Measurements from ENCODE around the gene RALY.

The RALY gene

DNA sequence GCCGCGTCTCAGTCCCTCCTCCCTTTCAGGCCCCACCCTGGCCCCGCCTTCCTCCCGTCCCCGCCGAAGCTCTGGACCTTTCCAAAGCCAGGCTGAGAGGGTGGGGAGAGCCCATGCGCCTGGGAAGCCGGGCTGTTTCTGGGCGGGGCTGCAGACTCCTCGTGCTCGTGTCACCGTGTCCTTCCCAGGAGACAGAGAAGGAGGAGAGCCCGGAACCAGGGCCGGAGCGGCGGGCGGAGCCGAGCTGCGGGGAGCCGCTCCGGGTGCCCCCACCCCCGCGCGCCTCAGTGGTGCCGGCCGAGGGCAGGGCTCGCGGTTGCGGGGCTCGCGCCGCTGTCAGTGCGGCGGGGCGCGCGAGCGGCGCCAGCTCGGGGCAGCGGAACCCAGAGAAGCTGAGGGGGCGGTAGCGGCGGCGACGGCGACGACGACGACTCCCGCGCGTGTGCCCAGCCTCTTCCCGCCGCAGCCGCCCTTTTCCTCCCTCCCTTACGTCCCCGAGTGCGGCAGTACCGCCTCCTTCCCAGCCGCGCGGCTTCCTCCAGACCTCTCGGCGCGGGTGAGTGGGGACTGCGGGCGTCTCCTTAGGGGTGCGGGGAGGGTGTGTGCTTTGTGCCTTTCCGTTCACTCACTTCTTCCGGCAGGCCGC is at the start of gene RALY:
TSS of gene RALY (plus strand) at position 336 of the 646 bp plus-strand sequence. CDS start 78,164 bp downstream, outside the sequence.
- peak; percentile 89 for DNase-seq (ENCODE audit: insufficient read length, low spot score)
- no peak for FAIRE-seq
- TF ChIP-seq POLR2A (IDR thresholded peaks at IDR 0.05; ENCODE audit: low read depth, low read length), result peak; percentile 96

DNA sequence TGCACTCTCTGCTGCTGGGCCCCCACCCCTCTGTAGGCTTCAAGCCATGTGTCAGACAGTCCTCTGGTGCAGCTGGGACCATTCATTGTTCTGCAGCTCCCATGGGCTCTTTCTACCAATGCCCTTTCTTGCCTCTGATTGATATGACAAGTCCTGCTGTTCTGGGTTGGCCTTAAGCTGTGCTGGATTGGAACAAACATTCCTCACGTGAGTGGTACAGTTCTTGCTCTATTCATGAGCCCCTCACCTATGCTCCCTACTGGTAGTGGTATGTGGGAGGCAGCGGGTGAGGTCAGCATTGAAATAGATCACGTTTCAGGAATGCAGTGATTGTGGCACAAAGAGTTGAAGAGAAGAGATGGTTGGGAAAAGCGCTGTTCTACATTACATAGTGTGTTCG is 48.8 kb upstream of the RALY start:
- no peak for FAIRE-seq
- DNase-seq (ENCODE audit: insufficient read length, low spot score), result no peak
- no peak for TF ChIP-seq POLR2A (IDR thresholded peaks at IDR 0.05; ENCODE audit: low read depth, low read length)

DNA sequence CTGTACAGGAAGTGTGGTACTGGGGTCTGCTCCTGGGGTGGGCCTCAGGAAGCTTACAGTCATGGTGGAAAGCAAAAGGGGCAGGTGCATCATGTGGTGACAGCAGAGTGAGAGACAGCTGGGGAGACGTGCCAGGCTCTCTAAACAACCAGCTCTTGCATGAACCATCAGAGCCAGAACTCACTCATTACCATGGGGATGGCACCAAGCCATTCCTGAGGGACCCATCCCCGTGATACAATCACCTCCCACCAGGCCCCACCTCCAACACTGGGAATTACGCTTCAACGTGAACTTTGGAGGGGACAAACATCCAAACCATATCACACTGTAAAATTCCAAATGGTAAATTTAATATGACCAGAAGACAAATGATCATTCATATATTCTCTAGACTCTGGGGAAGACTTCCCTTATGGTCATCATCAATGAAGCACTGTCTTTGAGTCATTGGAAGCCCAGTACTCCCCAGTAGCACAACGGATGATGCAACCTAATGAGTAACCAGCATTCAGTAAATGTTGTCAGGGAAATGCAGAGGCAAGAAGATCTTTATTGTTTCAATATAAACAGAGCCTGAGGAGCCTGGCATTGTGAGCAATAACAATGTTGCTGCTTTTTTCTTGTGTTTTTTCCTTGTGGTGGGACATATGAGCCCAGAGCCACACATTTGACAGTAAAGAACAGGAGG is 48.2 kb upstream of the RALY start:
- no peak for TF ChIP-seq POLR2A (IDR thresholded peaks at IDR 0.05; ENCODE audit: low read depth, low read length)
- DNase-seq (ENCODE audit: insufficient read length, low spot score), result peak; percentile 38
- FAIRE-seq, result no peak

DNA sequence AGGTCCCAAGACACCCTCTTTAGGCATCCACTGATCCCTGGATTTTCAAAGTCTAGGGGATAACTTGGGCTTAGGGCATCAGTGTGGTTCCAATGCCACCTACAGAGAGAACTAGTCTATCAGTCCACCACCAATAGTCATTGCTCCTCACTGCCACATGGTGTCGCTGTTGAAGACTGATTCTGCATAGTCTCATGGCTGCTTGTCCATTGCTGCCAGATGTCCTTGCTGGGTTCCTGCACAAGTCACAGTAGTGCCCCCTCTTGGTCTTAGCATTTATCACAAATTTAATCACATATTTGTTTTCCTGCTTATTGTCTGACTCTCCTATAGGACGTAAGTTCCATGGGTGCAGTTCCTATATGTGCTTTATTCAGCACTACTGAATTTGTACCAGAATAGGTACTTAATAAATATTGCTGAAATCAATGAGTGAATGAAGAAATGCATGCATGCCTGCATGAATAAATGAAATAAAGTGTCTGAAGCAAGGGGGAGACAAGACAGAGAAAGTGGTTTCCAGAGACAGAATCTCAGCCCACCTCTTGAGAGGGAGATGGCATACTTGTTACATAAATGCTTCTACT is 45.9 kb upstream of the RALY start:
- FAIRE-seq, result no peak

DNA sequence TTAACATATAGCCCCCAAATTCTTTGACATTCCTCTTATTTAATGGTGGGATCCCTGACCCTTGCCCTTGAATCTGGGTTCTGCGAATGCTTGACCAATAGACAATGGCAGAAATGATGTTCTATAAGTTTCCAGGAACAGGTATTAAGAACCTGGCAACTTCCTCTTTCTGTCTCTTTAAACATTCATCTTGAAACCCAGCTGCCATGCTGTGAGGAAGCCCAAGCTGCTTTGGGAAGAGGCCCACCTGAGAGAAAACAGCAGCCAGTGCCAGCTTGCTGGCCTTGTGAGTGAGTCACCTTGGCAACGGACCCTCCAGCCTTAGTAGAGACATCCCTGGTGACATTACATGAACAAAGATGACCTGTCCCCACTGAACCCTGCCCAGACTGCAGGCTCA is 45.2 kb upstream of the RALY start:
- TF ChIP-seq POLR2A (IDR thresholded peaks at IDR 0.05; ENCODE audit: low read depth, low read length), result no peak
- FAIRE-seq, result no peak
- no peak for DNase-seq (ENCODE audit: insufficient read length, low spot score)

More for the DNA sequence above, 45.9 kb upstream of the RALY start:
- TF ChIP-seq POLR2A (IDR thresholded peaks at IDR 0.05; ENCODE audit: low read depth, low read length), result no peak
- DNase-seq (ENCODE audit: insufficient read length, low spot score), result peak; percentile 61

DNA sequence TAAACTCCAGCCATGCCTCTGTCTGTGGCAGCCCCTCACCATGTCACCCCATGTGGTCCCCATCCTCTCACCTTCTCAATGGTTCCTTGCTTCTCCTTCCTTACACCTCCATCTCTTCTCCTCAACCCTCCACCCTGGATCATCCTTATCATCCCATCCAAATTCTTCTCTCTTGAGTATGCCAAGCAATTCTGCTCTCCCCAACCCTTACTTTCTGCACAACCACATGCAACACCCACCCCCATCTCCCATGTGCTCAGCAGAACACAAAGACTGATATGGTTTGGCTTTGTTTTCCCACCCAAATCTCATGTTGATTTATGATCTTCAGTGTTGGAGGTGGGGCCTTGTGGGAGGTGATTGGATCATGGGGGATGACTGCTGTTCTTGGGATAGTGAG is 42.5 kb upstream of the RALY start:
- FAIRE-seq, result no peak
- TF ChIP-seq POLR2A (IDR thresholded peaks at IDR 0.05; ENCODE audit: low read depth, low read length), result no peak
- DNase-seq (ENCODE audit: insufficient read length, low spot score), result no peak

DNA sequence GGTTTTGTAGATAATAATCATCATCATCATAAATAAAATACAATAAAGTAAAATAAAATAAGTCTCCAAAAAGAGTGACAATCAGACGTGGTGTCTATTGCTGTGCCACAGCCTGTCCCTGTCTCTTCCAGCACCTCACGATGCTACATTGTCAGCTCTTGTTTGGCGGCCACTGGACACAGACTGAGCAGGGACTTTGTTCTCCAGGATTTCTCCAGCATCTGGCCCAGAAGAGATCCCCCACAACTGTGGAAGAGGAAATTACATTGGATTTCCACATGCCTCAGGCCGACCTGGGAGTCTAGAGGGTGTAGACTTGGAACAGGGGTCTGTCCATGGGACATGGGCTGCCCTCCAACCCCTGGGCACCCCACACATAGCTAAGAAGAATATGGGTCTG is 39.2 kb upstream of the RALY start:
- DNase-seq (ENCODE audit: insufficient read length, low spot score) (no peak), FAIRE-seq (no peak)
- no peak for TF ChIP-seq POLR2A (IDR thresholded peaks at IDR 0.05; ENCODE audit: low read depth, low read length)

DNA sequence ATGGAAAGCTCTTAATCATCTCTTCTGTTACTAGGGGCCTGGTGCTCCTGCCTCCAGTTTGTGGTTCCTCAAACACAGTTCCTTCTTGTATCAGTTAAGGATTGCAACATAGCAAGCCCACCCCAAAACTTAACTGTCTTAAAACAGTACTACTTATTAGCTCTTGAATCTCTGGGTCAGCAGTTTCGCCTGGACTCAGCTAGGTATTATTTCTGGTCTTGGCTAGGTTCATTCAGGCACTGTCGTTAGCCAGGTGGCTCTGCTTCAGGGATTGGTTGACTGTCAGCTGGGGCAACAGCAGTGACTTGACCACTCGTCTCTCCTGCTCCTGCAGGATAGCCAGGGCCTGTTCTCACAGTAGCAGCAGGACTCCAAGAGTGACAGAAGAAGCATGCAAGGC is 30.0 kb upstream of the RALY start:
- FAIRE-seq, result no peak
- TF ChIP-seq POLR2A (IDR thresholded peaks at IDR 0.05; ENCODE audit: low read depth, low read length), result no peak
- no peak for DNase-seq (ENCODE audit: insufficient read length, low spot score)

DNA sequence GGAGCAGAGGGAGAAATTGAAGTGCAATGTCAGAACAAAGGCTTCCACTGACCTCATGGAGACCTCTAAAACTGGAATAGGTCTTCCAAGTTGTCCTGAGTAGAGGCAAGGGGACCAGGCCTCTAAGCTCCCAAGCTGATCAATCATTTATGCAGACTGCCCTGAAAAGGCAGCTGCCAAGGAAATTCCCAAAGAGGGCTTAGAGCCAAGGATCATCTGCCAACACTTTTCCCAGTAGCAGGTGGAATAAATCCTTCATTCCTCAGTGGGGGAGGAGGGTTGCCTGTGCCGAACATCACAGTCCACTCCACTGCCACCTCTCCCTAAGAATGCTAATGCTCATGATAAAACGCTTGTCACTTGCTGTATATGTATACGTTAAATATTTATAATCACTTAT is 29.3 kb upstream of the RALY start:
- TF ChIP-seq POLR2A (IDR thresholded peaks at IDR 0.05; ENCODE audit: low read depth, low read length), result no peak
- no peak for FAIRE-seq

DNA sequence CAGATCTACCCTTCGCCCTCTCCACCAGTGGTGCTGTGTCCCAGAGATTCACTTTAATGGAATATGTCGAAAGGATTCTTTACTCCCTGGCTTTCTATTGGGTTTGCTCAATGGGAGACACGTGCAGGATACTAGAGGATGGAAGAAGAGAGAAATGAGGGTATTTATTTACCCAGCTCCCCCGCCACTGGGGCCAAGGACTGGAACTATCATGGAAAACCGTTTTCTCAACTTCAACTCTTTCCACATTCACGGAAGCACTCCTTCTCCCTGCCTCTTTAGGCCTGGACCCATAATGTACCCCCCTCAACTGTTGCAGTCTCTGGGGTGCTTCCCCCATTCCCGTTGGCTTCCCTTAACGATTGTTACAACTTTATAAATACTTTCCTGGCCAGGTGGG is 26.6 kb upstream of the RALY start:
- TF ChIP-seq POLR2A (IDR thresholded peaks at IDR 0.05; ENCODE audit: low read depth, low read length), result no peak
- no peak for FAIRE-seq

More for the DNA sequence above, 29.3 kb upstream of the RALY start:
- no peak for DNase-seq (ENCODE audit: insufficient read length, low spot score)

DNA sequence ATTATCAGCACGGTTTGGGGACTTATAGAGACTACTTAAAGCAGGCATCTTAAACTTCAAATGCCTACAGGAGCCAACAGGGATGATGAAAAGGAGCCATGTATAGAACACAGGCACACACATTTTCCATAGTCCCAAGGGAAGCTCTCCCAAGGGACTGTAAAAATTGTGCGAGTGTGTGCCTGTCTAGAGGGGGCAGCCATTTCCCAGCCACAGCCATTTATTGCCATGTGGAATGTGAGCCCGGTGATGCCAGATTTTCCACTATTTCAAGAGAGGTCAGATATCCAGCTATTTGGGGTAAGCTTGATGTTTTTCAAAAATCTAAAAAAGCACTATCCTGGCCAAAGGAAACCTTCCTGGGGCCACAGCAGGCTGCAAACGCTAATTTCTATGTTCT is 24.1 kb upstream of the RALY start:
- DNase-seq (ENCODE audit: insufficient read length, low spot score) (no peak), FAIRE-seq (no peak)
- no peak for TF ChIP-seq POLR2A (IDR thresholded peaks at IDR 0.05; ENCODE audit: low read depth, low read length)

More for the DNA sequence above, 26.6 kb upstream of the RALY start:
- DNase-seq (ENCODE audit: insufficient read length, low spot score), result no peak

DNA sequence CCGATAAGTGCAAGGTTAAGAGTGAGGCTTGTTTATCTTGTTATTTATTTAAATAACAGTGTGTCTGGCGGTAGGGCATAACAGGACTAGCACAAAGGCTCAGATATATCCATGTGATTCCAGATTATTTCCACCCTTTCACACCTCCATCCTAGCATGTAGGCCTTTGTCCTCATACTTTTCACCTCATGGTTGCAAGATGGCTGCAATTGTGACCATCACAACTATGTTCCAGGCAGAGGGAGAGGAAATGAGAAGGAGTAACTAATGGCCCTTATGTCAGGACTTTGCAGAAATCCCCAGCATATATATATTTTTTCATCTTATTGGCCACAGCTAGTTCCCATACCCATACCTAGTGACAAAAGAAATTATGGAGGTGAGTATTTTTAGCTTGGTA is 23.5 kb upstream of the RALY start:
- no peak for TF ChIP-seq POLR2A (IDR thresholded peaks at IDR 0.05; ENCODE audit: low read depth, low read length)
- no peak for FAIRE-seq
- DNase-seq (ENCODE audit: insufficient read length, low spot score), result no peak

DNA sequence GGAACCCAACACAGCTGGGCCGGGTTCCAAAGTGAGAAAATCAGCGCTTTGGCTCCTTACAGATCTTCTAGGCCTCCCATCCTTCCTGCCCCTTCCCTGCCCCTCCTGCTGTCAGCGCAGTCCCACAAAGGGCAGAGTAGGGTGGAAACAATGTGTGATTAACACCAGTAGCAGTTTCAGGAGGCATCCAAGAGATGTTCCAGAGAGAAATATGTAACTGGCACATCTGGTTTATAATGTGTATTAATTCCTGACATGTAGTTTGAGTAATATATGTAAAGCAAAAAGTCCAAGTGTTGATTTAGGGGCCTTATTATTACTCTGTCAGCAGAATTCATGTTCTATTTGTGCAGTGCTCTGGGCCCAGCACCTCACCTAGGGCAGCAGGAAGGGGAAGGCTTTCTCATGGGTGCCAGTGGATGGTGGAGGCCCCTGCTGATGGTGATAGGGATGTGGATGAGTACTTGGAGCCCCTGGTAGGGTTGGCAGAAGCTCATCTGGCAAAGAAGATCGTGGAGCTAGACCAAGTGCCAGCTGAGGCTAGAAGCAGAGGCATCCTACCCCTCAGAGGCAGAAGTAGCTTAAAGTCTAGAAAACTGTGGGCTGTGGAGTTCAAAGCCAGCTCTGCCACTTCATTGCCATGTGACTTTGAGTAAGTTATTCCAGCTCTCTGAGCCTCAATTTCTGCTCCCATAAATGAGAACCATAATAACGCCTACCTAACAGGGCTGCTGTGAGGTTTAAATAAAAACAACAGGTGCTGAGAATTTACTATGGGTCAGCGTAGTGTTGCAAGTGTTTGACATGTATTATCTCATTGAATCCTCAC is 22.4 kb upstream of the RALY start:
- no peak for FAIRE-seq
- no peak for TF ChIP-seq POLR2A (IDR thresholded peaks at IDR 0.05; ENCODE audit: low read depth, low read length)
- DNase-seq (ENCODE audit: insufficient read length, low spot score), result no peak

DNA sequence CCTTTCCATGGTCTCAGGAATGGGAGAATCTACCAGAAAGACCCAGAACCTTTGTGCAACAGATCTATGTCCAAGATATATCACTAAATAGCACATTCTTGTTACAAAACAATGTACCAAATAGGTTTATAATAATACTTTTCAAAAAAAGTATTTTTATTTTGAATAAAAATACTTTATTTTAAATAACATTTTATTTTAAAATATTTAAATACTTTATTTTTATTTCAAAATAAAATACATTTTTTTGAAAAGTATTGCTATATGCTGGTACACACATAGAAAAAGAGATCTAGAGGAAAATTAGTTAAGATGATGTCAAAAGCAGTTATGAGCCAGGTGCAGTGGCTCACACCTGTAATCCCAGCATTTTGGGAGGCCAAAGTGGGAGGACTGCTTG is 16.8 kb upstream of the RALY start:
- FAIRE-seq (no peak), DNase-seq (ENCODE audit: insufficient read length, low spot score) (no peak)

More for the DNA sequence above, 16.8 kb upstream of the RALY start:
- TF ChIP-seq POLR2A (IDR thresholded peaks at IDR 0.05; ENCODE audit: low read depth, low read length), result no peak
